ENCODE results near the gene TMF1. TPM values are rescaled to one million over a fixed set of nuclear protein-coding genes. Genes with fewer than 3 reads are reported as not detected.

TMF1 gene
- total and polyA plus RNA-seq, 2 experiments from 2014 or later: 15.8 to 21.3 TPM

DNA sequence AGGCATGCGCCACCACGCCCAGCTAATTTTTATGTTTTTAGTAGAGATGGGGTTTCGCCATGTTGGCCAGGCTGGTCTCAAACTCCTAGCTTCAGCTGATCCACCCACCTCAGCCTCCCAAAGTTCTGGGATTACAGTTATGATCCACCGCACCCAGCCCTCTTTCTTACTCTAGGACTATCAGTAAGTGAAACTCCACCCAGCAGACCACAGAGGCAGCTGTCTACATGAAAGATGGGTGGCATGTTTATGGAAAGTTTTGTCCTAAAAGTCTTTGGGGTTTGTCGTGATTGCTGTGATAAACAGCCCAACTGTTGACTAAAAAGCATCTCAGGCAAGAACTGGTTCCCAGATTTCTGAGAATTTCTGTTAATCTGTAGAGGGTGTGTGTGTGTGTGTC is 43.5 kb upstream of the TMF1 start:
- Histone ChIP-seq H3K4me1 (ENCODE audit: insufficient read depth) (peaks cover 37% of the 10 kb centered on the region), H3K9me2 (ENCODE audit: insufficient read depth) (no peaks in the 10 kb centered on the region), H3F3A (replicated peaks; ENCODE audit: low read depth) (no peaks in the 10 kb centered on the region), H3K4me2 (no peak overlapping the region), H3K4me3 (no peak overlapping the region), H2AFZ (no peak overlapping the region), H3K79me2 (replicated peaks; ENCODE audit: insufficient read depth) (0 out of 2 replicates have a peak, but pooled peaks cover 9% of the 10 kb centered on the region), H3K36me3 (ENCODE audit: insufficient read depth) (no peaks in the 10 kb centered on the region), H4K20me1 (replicated peaks; ENCODE audit: insufficient read depth) (no peaks in the 10 kb centered on the region), H3K27ac (ENCODE audit: low read depth) (0 out of 2 replicates have a peak overlapping the region, but pooled peaks have one; percentile 28), H3K27me3 (ENCODE audit: insufficient read depth) (no peaks in the 10 kb centered on the region)
- H3K27me3 Mint-ChIP-seq (ENCODE audit: insufficient read depth, low read depth, poor library complexity): peaks cover 11% of the 10 kb centered on the region
- ATAC-seq (no peak), DNase-seq (ENCODE audit: low spot score) (no peak)
- H3K36me3 Mint-ChIP-seq (ENCODE audit: low read depth): no peaks in the 10 kb centered on the region
- TF ChIP-seq NANOG (IDR thresholded peaks at IDR 0.05; ENCODE audit: borderline replicate concordance): no peak
- no peak for TF ChIP-seq JUNB (IDR thresholded peaks at IDR 0.05; ENCODE audit: unreplicated experiment)
- no peak for TF ChIP-seq ZNF331 (CRISPR knock-in tag; IDR thresholded peaks at IDR 0.05; ENCODE audit: low read depth)
- TF ChIP-seq, protein P1, sequence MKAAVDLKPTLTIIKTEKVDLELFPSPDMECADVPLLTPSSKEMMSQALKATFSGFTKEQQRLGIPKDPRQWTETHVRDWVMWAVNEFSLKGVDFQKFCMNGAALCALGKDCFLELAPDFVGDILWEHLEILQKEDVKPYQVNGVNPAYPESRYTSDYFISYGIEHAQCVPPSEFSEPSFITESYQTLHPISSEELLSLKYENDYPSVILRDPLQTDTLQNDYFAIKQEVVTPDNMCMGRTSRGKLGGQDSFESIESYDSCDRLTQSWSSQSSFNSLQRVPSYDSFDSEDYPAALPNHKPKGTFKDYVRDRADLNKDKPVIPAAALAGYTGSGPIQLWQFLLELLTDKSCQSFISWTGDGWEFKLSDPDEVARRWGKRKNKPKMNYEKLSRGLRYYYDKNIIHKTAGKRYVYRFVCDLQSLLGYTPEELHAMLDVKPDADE (IDR thresholded peaks at IDR 0.05): no peak
- no peak for TF ChIP-seq EZH2 (IDR thresholded peaks at IDR 0.05; ENCODE audit: low read depth, unreplicated experiment)
- H3K9me3 Mint-ChIP-seq: no peaks in the 10 kb centered on the region
- H3K4me3 Mint-ChIP-seq: no peak overlapping the region
- H3K4me1 Mint-ChIP-seq: peaks cover 34% of the 10 kb centered on the region; the same call in 2 of the 3 replicates
- H3K27ac Mint-ChIP-seq: no peak overlapping the region; the same call in 1 of the 2 replicates

DNA sequence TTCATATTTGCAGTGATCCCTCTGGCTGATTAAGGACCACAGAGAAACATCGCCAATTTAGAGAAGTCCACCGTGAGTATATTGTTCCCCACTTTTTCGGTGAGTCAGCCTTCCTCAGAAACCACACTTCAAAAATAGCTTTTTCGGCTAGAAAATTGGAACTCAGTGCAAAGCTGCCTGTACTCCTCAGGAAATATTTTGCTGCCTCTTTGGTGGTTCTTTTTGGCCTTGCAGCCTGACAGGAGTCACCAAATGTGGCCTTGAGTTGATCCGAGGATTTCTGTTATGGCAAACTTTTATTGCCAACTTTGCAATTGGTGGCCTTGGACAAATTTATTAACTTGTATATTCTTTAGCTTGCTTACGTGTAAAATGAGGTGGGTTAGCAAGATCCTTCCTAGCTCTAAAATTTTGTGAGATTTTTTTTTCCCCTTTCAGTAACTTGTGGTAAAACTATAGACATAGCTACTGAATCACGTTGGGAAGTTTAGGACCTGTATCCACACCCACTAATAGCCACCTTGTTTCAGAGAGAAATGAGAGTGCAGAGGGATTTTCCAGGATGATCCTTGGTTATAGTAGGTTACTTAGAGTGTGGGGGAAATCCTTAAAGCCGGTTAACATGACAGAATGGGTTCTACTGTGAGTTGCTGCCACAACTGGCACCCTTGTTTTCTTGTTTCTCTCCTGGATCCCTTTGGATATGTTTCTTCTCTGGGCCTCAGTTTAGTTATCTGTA is 42.5 kb upstream of the TMF1 start:
- DNase-seq (ENCODE audit: low spot score) (no peak), ATAC-seq (no peak)
- Mint-ChIP-seq H3K27me3 (ENCODE audit: insufficient read depth, low read depth, poor library complexity) (peaks cover 12% of the 10 kb centered on the region), H3K27ac (no peak overlapping the region; the same call in 1 of the 2 replicates), H3K9me3 (no peaks in the 10 kb centered on the region), H3K4me3 (no peak overlapping the region), H3K36me3 (ENCODE audit: low read depth) (no peaks in the 10 kb centered on the region), H3K4me1 (peaks cover 40% of the 10 kb centered on the region; the same call in 2 of the 3 replicates)
- Histone ChIP-seq H3K79me2 (replicated peaks; ENCODE audit: insufficient read depth) (0 out of 2 replicates have a peak, but pooled peaks cover 14% of the 10 kb centered on the region), H3K27ac (ENCODE audit: low read depth) (0 out of 2 replicates have a peak overlapping the region, but pooled peaks have one; percentile 70), H2AFZ (no peak overlapping the region), H3K4me3 (no peak overlapping the region), H3K4me2 (no peak overlapping the region), H4K20me1 (replicated peaks; ENCODE audit: insufficient read depth) (no peaks in the 10 kb centered on the region), H3K4me1 (ENCODE audit: insufficient read depth) (peaks cover 44% of the 10 kb centered on the region), H3K9me2 (ENCODE audit: insufficient read depth) (no peaks in the 10 kb centered on the region), H3F3A (replicated peaks; ENCODE audit: low read depth) (no peaks in the 10 kb centered on the region), H3K36me3 (ENCODE audit: insufficient read depth) (no peaks in the 10 kb centered on the region), H3K27me3 (ENCODE audit: insufficient read depth) (no peaks in the 10 kb centered on the region)
- TF ChIP-seq, protein P2, sequence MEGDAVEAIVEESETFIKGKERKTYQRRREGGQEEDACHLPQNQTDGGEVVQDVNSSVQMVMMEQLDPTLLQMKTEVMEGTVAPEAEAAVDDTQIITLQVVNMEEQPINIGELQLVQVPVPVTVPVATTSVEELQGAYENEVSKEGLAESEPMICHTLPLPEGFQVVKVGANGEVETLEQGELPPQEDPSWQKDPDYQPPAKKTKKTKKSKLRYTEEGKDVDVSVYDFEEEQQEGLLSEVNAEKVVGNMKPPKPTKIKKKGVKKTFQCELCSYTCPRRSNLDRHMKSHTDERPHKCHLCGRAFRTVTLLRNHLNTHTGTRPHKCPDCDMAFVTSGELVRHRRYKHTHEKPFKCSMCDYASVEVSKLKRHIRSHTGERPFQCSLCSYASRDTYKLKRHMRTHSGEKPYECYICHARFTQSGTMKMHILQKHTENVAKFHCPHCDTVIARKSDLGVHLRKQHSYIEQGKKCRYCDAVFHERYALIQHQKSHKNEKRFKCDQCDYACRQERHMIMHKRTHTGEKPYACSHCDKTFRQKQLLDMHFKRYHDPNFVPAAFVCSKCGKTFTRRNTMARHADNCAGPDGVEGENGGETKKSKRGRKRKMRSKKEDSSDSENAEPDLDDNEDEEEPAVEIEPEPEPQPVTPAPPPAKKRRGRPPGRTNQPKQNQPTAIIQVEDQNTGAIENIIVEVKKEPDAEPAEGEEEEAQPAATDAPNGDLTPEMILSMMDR (conservative IDR thresholded peaks at IDR 0.05; ENCODE audit: low read depth in 2 of 2): no peak
- no peak for TF ChIP-seq JUNB (IDR thresholded peaks at IDR 0.05; ENCODE audit: unreplicated experiment)
- TF ChIP-seq, protein P1 (IDR thresholded peaks at IDR 0.05): no peak
- no peak for TF ChIP-seq CREB1 (CRISPR knock-in tag; IDR thresholded peaks at IDR 0.05; ENCODE audit: low read depth)
- no peak for TF ChIP-seq ZNF331 (CRISPR knock-in tag; IDR thresholded peaks at IDR 0.05; ENCODE audit: low read depth)
- TF ChIP-seq, protein P3, sequence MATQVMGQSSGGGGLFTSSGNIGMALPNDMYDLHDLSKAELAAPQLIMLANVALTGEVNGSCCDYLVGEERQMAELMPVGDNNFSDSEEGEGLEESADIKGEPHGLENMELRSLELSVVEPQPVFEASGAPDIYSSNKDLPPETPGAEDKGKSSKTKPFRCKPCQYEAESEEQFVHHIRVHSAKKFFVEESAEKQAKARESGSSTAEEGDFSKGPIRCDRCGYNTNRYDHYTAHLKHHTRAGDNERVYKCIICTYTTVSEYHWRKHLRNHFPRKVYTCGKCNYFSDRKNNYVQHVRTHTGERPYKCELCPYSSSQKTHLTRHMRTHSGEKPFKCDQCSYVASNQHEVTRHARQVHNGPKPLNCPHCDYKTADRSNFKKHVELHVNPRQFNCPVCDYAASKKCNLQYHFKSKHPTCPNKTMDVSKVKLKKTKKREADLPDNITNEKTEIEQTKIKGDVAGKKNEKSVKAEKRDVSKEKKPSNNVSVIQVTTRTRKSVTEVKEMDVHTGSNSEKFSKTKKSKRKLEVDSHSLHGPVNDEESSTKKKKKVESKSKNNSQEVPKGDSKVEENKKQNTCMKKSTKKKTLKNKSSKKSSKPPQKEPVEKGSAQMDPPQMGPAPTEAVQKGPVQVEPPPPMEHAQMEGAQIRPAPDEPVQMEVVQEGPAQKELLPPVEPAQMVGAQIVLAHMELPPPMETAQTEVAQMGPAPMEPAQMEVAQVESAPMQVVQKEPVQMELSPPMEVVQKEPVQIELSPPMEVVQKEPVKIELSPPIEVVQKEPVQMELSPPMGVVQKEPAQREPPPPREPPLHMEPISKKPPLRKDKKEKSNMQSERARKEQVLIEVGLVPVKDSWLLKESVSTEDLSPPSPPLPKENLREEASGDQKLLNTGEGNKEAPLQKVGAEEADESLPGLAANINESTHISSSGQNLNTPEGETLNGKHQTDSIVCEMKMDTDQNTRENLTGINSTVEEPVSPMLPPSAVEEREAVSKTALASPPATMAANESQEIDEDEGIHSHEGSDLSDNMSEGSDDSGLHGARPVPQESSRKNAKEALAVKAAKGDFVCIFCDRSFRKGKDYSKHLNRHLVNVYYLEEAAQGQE (IDR thresholded peaks at IDR 0.05; ENCODE audit: unreplicated experiment): no peak
- no peak for TF ChIP-seq NANOG (IDR thresholded peaks at IDR 0.05; ENCODE audit: borderline replicate concordance)
- TF ChIP-seq EZH2phosphoT487 (IDR thresholded peaks at IDR 0.05; ENCODE audit: unreplicated experiment): no peak
- no peak for TF ChIP-seq STAT1 (IDR thresholded peaks at IDR 0.05; ENCODE audit: unreplicated experiment)
- no peak for TF ChIP-seq ZNF114 (CRISPR knock-in tag; IDR thresholded peaks at IDR 0.05)

Measured in GM23338 (cell line).